ENCODE results near the gene CCNK.

CCNK gene

DNA sequence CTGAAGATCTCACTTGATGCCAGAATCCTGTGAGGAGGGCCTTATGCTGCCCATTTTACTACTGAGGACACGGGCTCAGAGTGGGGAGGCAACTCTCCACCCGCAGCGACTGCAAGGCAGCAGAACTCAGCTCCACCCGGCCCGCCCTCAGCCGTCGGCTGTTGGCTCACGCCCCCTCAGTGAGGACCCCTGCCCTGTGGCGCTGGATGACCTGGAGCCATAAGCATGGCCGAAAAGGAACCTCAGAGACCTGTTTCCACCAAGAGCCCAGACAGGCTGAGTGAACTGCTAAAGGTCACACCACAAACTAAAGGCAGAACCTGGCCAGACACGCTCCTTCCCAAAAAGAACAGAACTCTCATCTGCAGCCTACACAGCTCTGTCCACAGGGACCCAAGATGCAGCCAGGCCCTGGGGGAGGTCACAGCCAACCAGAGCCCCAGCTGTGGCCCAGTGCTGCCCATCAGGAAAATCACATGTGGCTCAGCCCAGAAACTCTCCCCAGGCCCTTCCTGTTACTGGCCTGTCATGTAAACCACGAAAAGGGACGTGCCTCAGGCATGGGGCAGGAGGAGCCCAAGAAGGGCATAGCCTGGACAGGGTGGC lies 32.8 kb downstream of the CCNK start:
- no peak overlapping the region for H3K27ac ChIP-seq (ENCODE audit: low read depth, low read length, poor library complexity, severe bottlenecking)
- no peaks in the 10 kb centered on the region for H4K20me1 ChIP-seq (ENCODE audit: insufficient read depth, low read length)
- no peaks in the 10 kb centered on the region for H3K27me3 ChIP-seq (ENCODE audit: insufficient read depth, low read length)
- H2AFZ ChIP-seq (ENCODE audit: low read length): no peak overlapping the region
- H3F3A ChIP-seq (ENCODE audit: insufficient read depth, low read length): no peaks in the 10 kb centered on the region
- no peak overlapping the region for H3K9ac ChIP-seq (ENCODE audit: low read length)
- TF ChIP-seq, protein P1, sequence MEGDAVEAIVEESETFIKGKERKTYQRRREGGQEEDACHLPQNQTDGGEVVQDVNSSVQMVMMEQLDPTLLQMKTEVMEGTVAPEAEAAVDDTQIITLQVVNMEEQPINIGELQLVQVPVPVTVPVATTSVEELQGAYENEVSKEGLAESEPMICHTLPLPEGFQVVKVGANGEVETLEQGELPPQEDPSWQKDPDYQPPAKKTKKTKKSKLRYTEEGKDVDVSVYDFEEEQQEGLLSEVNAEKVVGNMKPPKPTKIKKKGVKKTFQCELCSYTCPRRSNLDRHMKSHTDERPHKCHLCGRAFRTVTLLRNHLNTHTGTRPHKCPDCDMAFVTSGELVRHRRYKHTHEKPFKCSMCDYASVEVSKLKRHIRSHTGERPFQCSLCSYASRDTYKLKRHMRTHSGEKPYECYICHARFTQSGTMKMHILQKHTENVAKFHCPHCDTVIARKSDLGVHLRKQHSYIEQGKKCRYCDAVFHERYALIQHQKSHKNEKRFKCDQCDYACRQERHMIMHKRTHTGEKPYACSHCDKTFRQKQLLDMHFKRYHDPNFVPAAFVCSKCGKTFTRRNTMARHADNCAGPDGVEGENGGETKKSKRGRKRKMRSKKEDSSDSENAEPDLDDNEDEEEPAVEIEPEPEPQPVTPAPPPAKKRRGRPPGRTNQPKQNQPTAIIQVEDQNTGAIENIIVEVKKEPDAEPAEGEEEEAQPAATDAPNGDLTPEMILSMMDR (IDR thresholded peaks at IDR 0.05; ENCODE audit: low read length): no peak
- no peak for TF ChIP-seq EZH2 (IDR thresholded peaks at IDR 0.05; ENCODE audit: borderline replicate concordance, low read length)
- H3K9me2 ChIP-seq (ENCODE audit: low read depth, low read length): no peaks in the 10 kb centered on the region
- H3K9me3 ChIP-seq (ENCODE audit: low read length): no peaks in the 10 kb centered on the region
- no peak overlapping the region for H3K4me3 ChIP-seq (ENCODE audit: low read depth, low read length, poor library complexity, severe bottlenecking)
- peaks cover 9% of the 10 kb centered on the region for H3K36me3 ChIP-seq (ENCODE audit: insufficient read depth, low read length)
- H3K79me2 ChIP-seq (ENCODE audit: insufficient read depth, low read length): no peaks in the 10 kb centered on the region
- H3K4me2 ChIP-seq (ENCODE audit: low read length): no peak overlapping the region
- no peaks in the 10 kb centered on the region for H3K4me1 ChIP-seq (ENCODE audit: insufficient read depth, low read length, severe bottlenecking)

DNA sequence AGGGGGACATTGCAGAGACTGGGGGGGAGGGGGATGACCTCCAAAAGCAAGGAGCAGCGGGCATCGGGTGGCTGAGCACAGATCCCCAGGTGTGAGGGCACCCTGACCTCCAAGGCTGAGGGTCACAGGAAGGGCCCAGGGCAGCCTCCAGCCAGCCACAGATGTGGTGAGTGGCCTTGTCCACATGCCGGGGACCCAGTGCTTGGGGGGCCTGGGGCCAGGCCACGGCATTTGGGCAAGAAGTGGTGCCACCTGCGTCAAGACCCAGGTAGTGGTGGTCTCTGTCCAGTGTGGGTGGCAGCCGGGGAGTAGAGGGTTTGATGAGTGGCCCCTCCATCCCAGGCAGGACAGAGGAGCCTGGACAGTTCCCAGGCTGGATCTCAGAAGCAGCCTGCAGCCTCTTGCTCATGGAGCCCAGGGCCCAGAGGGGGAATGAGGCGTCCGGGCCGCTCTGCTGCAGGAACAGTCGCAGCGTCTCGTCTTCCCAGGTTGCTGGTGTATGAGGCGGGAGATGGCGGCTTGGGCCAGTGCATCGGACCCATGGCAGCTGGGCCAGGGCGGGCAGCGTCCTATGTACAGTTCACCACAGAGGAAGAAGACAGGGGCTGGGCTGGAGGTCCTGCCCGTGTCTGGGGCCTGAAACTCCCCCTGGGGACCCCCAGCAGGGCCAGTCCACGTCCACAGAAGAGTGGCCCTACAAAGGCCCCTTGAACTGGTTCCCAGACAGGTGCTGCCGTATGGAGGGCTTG lies 33.5 kb downstream of the CCNK start:
- peaks cover 2% of the 10 kb centered on the region for H3K36me3 ChIP-seq (ENCODE audit: insufficient read depth, low read length)
- no peak for TF ChIP-seq EZH2 (IDR thresholded peaks at IDR 0.05; ENCODE audit: borderline replicate concordance, low read length)
- TF ChIP-seq, protein P1 (IDR thresholded peaks at IDR 0.05; ENCODE audit: low read length): no peak
- no peaks in the 10 kb centered on the region for H3K79me2 ChIP-seq (ENCODE audit: insufficient read depth, low read length)
- no peak overlapping the region for H3K9ac ChIP-seq (ENCODE audit: low read length)
- no peaks in the 10 kb centered on the region for H3K9me2 ChIP-seq (ENCODE audit: low read depth, low read length)
- no peak overlapping the region for H2AFZ ChIP-seq (ENCODE audit: low read length)
- H3K4me2 ChIP-seq (ENCODE audit: low read length): no peak overlapping the region
- no peaks in the 10 kb centered on the region for H3F3A ChIP-seq (ENCODE audit: insufficient read depth, low read length)
- no peaks in the 10 kb centered on the region for H3K4me1 ChIP-seq (ENCODE audit: insufficient read depth, low read length, severe bottlenecking)
- no peaks in the 10 kb centered on the region for H3K27me3 ChIP-seq (ENCODE audit: insufficient read depth, low read length)
- H3K27ac ChIP-seq (ENCODE audit: low read depth, low read length, poor library complexity, severe bottlenecking): no peak overlapping the region
- no peak overlapping the region for H3K4me3 ChIP-seq (ENCODE audit: low read depth, low read length, poor library complexity, severe bottlenecking)
- H4K20me1 ChIP-seq (ENCODE audit: insufficient read depth, low read length): no peaks in the 10 kb centered on the region
- no peaks in the 10 kb centered on the region for H3K9me3 ChIP-seq (ENCODE audit: low read length)

GRCh38 chr14:99515301-99516155 lies 34.3 kb downstream of the CCNK start:
- no peak overlapping the region for H3K9ac ChIP-seq (ENCODE audit: low read length)
- no peak overlapping the region for H3K27ac ChIP-seq (ENCODE audit: low read depth, low read length, poor library complexity, severe bottlenecking)
- H3K36me3 ChIP-seq (ENCODE audit: insufficient read depth, low read length): no peaks in the 10 kb centered on the region; the same call in none of the 2 replicates
- no peaks in the 10 kb centered on the region for H3K79me2 ChIP-seq (ENCODE audit: insufficient read depth, low read length)
- H3K4me1 ChIP-seq (ENCODE audit: insufficient read depth, low read length, severe bottlenecking): no peaks in the 10 kb centered on the region
- no peak overlapping the region for H2AFZ ChIP-seq (ENCODE audit: low read length)
- H3F3A ChIP-seq (ENCODE audit: insufficient read depth, low read length): no peaks in the 10 kb centered on the region
- no peak overlapping the region for H3K4me2 ChIP-seq (ENCODE audit: low read length)
- TF ChIP-seq, protein P1 (IDR thresholded peaks at IDR 0.05; ENCODE audit: low read length): no peak
- no peak for TF ChIP-seq EZH2 (IDR thresholded peaks at IDR 0.05; ENCODE audit: borderline replicate concordance, low read length)
- H3K9me2 ChIP-seq (ENCODE audit: low read depth, low read length): no peaks in the 10 kb centered on the region
- H3K9me3 ChIP-seq (ENCODE audit: low read length): no peaks in the 10 kb centered on the region
- no peaks in the 10 kb centered on the region for H4K20me1 ChIP-seq (ENCODE audit: insufficient read depth, low read length)
- H3K27me3 ChIP-seq (ENCODE audit: insufficient read depth, low read length): no peaks in the 10 kb centered on the region
- H3K4me3 ChIP-seq (ENCODE audit: low read depth, low read length, poor library complexity, severe bottlenecking): no peak overlapping the region
